MV-4-11 (cell line): ENCODE data around the gene PBX2.
"Not testable (repeated sequence)": the region's sequence is repeated elsewhere in the genome, so short reads cannot be mapped to it uniquely, and the experiment has no call there.

ENCODE experiments used
- DNase-seq: peaks from one replicate; lab custom pipeline; 2025; lab: John Stamatoyannopoulos, UW

The PBX2 gene, protein sequence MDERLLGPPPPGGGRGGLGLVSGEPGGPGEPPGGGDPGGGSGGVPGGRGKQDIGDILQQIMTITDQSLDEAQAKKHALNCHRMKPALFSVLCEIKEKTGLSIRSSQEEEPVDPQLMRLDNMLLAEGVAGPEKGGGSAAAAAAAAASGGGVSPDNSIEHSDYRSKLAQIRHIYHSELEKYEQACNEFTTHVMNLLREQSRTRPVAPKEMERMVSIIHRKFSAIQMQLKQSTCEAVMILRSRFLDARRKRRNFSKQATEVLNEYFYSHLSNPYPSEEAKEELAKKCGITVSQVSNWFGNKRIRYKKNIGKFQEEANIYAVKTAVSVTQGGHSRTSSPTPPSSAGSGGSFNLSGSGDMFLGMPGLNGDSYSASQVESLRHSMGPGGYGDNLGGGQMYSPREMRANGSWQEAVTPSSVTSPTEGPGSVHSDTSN

DNA sequence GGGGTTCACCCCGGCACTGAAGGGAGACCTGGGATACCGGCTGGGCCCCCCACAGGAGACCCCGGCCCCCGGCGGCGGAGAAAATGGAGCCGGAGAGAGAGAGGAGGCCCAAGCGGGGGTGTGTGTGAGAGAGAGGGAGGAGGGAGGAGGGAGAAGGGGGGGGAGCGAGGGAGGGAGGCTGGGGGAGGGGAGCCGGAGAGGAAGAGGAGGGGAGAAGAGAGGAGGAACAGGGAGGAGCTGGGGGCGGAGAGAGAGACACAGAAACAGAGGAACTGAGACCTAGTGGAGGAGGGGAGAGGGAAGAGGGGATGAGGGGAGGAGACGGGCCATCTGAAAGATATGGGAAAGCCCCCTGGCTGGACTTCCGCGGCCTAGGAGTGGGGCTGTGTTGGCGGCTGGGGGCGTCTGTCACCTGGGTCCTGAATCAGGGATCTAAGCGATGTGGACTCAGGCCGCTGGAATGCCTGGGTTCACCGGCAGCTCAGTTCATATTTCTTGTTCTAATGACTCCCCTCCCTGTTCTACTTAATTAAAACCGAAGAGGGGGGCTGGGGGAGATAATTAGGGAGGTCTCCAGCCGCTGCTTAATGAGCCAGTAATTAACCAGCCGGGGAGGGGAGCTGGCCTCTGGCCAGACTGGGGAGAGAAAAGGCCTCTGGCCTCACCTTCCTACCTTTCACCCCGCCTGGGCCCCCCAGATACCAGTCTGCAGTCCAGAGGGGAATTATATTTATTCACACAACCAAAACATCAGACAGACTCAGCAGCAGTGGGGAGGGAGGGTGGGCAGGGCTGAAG is at the start of gene PBX2:
Gene PBX2 (minus strand): TSS at position 149 of the 798 bp plus-strand sequence. CDS start 287 bp downstream, outside the sequence.
- DNase-seq, result peak; percentile 92

DNA sequence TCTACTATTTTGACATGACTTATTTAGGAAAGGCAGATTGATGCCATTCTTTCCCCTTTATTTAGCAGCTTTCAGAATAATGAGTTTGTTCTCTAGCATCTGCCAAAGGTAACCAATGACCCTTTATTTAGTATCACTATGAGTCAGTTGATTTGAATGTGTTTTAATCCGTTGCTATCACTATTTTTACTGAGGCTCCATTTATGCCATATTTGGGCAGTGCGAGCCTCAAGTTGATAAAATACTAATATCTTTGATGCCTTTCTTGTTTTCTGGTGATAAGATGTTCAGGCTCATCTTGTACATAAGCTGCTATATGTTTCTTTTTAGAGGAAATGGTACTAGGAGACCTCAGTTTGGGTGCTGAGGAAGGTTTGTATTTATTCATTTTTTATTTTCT is 49.5 kb upstream of the PBX2 start:
- DNase-seq, result no peak

DNA sequence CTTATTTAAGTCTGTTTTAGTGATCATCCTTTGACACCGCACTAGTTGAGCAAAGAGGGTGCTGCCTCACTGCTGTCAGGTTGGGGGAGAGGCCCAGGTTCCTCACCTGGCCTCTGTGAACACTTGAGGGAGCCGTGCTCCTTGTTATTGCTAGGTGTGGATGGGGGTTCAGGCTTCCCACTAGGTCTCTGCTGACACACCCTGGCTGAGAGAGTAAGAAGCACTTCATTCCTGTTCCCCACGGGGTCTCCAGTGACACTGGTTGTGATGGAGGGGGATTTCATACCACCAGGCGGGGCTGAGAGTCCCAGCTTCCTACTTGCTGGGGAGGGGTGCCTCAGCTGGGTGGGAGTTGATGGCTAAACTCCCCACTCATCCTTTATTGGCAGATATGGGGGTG is 44.9 kb upstream of the PBX2 start:
- no peak for DNase-seq

DNA sequence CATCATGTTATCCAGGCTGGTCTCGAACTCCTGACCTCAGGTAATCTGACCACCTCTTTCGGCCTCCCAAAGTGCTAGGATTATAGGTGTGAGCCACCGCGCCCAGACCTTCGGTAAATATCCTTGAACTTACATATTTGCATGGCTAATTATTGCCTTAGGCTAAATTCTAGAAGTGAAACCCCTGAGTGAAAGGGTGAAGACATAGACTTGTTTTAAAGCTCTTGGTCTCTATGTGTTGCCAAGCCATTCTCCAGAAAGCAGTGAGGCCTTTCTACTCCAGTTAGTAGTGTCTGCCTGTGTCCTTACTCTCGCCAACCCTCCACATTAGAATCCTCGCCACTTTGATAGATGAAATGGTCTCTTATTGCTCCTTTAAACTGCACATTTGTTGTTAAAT is 36.4 kb upstream of the PBX2 start:
- DNase-seq, result peak; percentile 4

DNA sequence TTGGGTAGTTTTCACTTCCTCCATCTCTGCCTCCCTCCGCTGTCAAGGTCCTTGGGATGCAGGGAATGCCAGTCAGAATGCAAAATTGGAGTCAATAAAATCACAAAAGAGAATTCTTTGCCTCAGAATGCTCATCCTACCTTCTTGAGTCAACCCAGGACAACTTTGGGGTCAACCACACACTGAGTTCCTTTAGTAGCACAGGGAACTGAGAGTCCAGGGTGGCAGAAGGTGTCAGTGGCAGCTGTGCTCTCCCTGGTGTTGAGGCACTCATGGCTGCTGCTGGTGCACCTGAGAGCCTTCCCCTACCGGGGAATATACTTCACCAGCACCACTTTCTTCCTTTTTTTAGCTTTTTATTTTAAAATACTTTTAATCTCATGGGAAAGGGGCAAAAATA is 34.7 kb upstream of the PBX2 start:
- DNase-seq, result no peak

DNA sequence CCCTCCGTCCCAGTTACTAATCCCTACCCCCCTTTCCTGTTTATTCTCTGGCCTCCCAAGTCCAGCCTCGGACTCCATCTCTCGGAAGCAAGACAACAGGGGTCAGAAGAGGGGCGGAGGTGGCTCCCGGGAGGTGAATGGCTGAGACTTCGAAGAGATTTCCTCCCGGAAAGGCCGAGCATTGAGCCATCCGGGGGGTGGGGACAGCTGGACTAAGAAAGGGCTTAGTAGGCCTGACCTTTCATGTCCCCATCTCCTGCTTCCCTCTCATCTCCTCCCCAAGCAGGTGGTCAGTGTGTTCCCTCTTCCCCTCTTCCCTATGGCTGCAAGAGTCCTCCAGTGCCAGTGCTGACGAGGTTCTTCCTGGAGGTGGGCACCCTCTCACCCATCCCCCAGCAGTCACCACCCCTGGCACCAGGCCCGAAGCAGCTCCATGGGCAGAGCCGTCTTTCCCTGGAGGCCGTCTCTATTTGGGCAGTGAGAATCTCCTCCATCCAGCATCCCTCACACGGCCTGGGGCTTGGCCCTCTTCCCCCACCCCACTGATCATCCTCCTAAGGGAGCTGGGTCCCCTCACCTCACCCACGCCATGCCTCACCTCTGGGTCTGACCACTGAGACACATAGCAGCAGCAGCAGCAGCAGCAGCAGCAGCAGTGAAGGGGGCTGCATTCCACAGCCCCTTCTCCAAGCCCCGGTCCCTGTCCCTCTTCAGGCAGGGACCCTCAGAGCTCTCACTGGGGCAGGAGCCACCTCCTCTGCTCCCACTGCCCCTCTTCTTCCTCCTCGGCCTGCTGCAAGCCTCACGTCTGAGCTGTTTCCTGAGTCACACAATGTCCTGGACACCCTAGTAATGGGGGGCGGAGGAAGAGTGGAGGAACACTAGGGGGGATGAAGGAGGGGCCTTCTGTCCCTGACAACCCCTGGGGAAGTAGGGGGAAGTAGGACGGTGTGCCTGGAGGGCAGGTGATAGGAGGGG is 33.5 kb upstream of the PBX2 start, which contains the start of gene NOTCH4:
Gene NOTCH4 (minus strand): TSS at position 810 of the 978 bp plus-strand sequence. CDS start 139 bp downstream, at position 671.
- no peak for DNase-seq

DNA sequence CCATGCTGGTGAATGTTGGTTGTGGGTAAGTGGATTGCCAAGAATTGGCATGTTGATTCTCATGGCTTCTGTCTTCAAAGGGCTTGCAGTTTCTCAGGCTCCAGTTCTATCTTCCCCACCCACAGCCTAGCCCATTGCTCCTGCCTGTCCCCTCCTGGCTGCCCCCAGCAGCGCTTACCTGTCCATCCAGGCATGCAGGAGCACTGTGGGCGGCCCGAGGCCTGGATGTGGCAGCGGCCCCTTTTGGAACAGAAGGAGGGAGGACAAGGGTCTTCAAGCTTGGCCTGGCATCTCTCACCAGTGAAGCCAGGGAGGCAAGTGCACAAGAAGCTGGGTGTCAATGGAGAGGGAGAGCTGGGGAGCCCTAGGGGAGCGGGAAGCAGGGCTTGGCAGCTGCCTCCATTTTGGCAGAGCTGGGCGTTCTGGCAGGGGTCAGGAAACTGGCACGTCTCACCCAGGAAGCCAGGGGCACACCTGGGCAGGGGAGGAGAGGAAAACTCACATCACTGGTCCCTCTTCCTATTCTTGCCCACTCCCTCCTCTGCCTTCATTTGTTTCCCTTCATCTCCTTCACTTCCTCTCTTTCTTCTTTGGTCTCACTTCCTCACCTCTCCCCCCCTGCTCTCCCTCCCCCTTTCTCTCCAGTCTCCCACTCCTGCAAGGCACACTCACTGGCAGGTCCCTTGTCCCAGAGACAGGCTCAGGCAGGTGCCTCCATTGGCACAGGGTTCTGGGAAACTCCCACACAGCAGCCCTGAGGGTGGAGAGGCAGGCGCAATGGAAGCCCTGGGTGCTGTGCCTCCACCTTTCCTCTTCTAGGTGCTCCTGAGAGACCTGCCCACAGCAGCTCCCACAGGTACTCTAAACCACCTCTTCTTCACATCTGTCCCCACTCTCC is 32.6 kb upstream of the PBX2 start:
- no peak for DNase-seq

DNA sequence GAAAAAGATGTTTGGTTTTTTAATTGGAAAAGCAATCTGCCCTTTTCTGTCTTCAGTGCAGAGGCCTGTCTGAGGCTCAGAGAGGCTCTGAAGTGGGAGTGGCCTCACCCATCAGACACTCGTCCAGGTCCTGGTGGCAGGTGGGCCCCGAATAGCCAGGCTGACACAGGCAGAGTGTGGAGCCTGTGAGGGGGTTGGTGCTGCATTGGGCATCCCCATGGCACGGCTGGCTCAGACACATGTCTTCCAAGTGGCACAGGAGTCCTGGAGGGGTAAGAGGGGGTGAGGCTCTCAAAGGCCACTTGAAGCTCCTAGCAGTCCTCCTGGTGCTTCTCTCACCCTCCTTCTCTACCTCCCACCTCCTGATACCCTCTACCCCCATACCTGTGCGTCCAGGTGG is 30.0 kb upstream of the PBX2 start:
- no peak for DNase-seq

DNA sequence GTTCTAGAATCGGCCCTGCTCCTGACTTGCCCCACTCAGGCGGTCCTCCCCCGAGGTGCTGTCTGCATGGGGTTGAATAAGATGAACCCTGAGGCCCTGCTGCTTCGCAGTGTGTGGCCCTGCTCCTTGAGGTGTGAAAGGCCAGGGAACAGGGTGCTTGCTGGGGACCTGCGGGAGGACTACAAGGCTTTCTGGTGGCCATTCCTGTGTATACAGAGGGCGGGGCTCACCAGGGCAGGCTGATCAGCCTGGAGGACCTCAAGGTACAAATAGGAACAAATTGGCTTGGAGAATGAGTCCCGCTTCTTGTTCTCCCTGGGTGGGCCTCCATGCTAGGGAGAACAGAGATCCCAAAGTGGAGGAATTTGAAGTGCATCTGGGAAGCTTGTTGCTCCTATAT is 28.2 kb upstream of the PBX2 start:
- DNase-seq, result no peak

DNA sequence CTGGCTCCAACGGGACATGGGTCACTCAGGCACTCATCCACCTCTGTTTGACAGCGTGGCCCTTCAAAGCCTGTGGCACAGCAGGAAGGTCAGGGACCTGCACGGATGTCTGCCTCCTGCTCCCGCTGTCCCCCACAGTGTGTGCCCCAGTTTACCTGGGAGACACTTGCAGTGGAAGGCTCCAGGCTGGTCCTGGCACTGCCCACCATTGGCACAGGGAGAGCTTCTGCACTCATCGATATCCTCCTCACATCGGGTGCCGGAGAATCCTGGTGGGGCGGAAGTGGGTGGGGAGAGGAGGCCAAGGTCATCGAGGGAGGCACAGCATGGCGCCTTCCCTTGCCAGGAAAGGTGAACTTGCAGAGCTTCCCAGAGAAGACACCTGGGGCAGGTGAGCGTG is 27.0 kb upstream of the PBX2 start:
- no peak for DNase-seq

DNA sequence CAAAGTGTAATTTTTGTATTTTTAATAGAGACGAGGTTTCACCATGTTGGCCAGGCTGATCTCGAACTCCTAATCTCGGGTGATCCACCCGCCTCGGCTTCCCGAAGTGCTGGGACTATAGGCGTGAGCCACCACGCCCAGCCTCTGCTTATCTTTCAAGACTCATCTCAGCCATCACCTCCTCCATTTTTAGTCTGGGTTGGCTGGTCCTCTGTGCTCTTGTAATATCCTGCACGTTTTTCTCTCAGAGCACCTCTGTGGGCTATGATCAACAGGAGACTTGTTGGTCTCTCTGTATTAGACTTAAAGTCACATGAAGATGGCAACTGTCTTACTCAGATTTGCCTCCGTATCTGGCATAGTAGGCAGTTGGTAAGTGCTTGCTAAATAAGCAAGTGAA is 26.3 kb upstream of the PBX2 start:
- DNase-seq, result no peak

DNA sequence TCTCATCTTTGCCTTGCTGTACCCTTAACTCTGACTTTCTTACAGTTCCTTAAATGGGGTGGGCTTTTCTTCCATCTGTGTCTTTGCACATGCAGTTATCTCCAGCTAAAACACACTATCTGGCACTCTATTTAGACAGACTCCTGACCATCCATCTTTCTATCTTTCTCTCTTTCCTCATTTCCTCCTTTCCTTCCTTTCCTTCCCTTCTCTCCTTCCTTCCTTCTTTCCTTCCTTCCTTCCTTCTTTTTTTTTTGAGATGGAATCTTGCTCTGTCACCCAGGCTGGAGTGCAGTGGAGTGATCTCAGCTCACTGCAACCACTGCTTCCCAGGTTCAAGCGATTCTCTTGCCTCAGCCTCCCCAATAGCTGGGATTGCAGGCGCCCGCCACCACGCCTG is 25.6 kb upstream of the PBX2 start:
- DNase-seq, result no peak

DNA sequence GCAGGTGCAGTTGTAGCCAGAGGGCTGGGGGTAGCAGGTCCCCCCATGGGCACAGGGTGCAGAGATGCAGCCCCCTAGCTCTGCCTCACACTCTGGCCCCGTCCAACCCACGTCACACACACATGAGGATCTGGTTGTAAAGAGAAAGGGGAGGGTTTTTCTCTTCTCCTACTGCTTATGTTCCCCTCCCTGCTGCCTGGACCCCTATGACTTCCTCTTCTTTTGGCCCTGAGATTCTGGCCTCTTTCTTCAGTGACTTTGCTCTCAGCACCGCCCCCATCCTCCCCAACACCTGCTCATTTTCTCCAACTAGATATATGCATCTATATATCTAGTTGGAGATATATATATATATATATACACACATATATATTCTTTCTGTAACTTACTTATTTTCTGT is 24.1 kb upstream of the PBX2 start:
- no peak for DNase-seq

DNA sequence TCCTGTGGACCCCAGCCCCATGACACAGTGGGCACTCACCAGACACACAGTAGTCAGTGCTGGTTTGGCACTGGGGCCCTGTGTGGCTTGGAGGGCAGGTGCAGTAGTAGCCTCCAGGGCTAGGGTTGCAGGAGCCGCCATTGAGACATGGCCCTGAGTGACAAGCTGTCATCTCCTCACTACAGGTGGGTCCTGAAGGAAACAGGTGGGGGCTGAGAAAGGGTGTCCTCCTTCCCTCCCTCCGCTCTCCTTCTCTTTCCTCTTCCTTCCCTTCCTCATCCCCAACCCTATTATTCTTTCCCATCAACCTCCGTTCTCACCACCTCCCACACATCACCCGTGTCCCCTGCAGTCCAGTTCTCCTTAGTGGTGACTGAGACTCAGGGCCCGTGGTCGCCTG is 23.6 kb upstream of the PBX2 start:
- DNase-seq, result no peak

DNA sequence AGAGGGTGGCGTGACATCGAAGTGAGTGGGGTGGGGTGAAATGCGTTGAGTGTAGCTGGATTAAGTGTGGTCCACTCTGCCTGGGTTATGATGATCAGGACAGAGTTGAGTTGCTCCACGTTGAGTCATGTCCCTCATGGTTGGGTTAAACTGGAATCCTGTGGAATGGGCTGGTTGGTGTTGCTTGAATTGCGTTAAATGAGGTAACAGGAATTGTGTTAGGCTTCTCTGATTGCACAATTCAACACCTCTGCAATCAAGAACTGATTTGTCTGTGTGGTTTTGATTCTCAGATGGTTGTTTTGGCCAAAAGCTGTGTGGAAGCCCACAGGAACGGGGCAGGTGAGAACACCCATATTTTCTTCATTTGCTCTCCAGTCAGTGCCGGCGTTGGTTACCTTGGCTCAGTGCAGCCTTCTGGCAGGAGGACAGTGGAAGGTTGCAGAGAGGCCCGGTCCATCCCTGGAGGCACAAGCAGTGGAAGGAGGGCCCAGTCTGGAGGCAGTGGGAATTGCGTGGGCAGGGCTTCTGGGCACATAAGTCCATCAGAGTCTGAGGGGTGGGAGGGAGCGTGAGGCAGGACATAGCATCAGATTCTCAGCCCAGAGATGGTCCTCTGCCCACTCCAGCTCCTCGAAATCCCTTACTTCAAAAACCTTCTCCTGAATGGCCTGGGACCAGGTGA is 22.2 kb upstream of the PBX2 start:
- no peak for DNase-seq

DNA sequence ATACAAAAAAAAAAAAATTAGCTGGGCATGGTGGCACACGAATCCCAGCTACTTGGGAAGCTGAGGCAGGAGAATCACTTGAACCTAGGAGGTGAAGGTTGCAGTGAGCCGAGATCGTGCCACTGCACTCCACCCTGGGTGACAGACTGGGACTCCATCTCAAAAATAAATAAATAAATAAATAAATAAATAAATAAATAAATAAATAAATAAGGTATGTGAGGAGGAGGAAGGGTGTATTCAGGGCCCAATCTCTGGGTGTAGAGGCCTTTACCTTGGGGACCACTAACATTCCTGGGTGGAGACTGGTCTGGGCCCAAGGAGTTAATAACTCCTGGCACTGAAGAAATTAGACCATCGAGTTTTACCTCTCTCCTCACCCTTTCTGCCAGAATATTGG is 21.4 kb upstream of the PBX2 start:
- DNase-seq, result not testable (repeated sequence)

DNA sequence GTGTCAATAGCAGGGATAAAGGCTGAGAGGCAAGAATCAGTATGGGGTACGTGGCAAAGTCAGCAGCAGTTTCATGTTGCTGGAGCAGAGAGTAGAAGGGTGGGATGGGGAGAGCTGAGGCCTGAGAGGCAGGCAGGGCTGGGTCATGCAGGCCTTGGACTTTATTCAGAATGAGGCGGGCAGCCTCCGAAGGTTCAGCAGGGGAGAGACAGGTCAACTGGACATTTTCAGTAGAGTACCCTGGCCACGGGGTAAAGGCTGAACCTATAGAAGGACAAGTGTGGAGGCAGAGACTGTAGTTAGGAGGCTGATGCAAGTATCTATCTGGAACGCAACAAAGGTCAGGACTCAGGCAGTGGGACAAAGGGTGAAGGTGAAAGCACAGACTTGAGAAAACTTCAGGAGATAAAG is 20.2 kb upstream of the PBX2 start:
- DNase-seq, result no peak

DNA sequence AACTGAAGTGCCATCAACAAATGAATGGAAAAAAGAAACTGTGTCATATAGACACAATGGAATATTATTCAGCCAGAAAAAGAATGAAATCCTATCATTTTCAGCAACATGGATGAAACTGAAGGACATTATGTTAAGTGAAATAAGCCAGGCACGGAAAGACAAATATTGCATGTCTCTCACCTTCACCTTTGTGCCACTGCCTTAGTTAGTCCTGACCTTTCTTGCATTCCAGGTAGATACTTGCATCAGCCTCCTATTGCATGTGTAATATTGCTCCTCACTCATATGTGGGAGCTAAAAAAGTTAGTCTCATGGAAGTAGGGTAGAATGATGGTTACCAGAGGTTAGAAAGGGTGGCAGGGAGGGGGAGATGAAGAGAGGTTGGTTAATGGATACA is 19.0 kb upstream of the PBX2 start:
- no peak for DNase-seq

DNA sequence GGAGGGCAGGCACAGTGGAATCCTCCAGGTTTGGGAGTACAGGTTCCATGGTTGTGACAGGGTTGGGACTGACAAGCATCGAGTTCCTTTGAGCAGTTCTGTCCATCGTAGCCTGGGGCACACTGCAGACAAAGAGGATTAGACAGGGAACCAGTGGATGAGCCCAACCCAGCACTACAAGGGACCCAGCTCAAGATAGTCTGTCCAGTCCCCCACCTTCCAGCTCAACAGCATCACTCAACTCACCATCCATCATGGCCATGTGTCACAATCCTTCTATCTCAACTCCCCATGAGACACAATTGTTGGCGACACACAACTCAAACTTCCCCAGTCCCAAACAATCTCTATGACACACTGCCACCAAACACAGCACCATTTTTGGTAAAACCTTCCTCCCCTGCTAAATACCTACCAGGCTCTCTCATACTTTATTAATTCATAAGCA is 14.3 kb upstream of the PBX2 start:
- DNase-seq, result no peak
